HG02623 (cell line): ENCODE measurements around the gene H6PD.

Experiments
- ATAC-seq: cut with Tn5 transposase; IDR thresholded peaks from one replicate; pipeline ENCODE4 v1.9.1; 2021; ENCODE audit warnings: moderate library complexity; ENCODE audit not compliant: unreplicated experiment

Gene H6PD

GRCh38 chr1:9204156-9204720 lies 30.3 kb upstream of the H6PD start:
- ATAC-seq, result no peak

GRCh38 chr1:9207086-9207485 lies 27.5 kb upstream of the H6PD start:
- ATAC-seq, result no peak

- ATAC-seq, result no peak
Observed at GRCh38 chr1:9207715-9208114, 26.9 kb upstream of the H6PD start.

GRCh38 chr1:9211291-9211811 lies 23.2 kb upstream of the H6PD start:
- ATAC-seq, result no peak

- no peak for ATAC-seq
Observed at GRCh38 chr1:9212735-9213134, 21.8 kb upstream of the H6PD start.

GRCh38 chr1:9213956-9214355 lies 20.6 kb upstream of the H6PD start:
- no peak for ATAC-seq

- no peak for ATAC-seq
Observed at GRCh38 chr1:9218917-9219316, 15.7 kb upstream of the H6PD start.

GRCh38 chr1:9222846-9223625 lies 11.5 kb upstream of the H6PD start:
- no peak for ATAC-seq

- ATAC-seq, result no peak
Observed at GRCh38 chr1:9224664-9225410, 9.7 kb upstream of the H6PD start.

- ATAC-seq, result no peak
Observed at GRCh38 chr1:9225411-9225785, 9.2 kb upstream of the H6PD start.

GRCh38 chr1:9228609-9229008 lies 6.0 kb upstream of the H6PD start:
- ATAC-seq, result no peak

GRCh38 chr1:9229549-9229948 lies 5.0 kb upstream of the H6PD start:
- no peak for ATAC-seq

- no peak for ATAC-seq
Observed at GRCh38 chr1:9230869-9231533, 3.6 kb upstream of the H6PD start.

GRCh38 chr1:9231648-9232332 lies 2.8 kb upstream of the H6PD start:
- ATAC-seq, result no peak

GRCh38 chr1:9233241-9233941 lies 1.2 kb upstream of the H6PD start:
- ATAC-seq, result no peak

GRCh38 chr1:9233942-9234222 lies 692 bp upstream of the H6PD start:
- no peak for ATAC-seq

GRCh38 chr1:9235096-9235459 lies 504 bp downstream of the H6PD start:
- peak; percentile 25 for ATAC-seq

GRCh38 chr1:9235560-9235959 lies 986 bp downstream of the H6PD start:
- ATAC-seq, result no peak

GRCh38 chr1:9238134-9238533 lies 3.6 kb downstream of the H6PD start:
- no peak for ATAC-seq

GRCh38 chr1:9238550-9238949 lies 4.0 kb downstream of the H6PD start:
- ATAC-seq, result no peak
